Measurements from ENCODE around the gene NEK7.

DNA sequence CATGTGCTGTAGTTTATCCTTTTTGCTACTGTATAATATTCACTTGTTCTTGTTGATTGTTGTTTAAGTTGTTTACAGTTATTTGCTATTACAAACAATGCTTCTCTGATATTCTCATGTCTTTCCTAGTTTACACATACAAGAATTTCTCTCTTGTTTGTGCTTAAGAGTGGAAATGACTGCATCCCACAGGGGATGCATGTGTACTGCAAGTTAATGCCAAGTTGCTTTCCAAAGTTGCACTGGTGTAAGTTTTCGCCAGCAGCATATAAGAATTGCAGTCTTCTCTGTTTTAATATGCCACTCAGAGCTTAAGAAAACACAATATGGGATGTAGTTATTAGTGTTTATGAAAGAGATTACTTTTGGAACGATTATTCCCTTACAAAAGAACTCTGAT lies 97.7 kb downstream of the NEK7 start:
- TF ChIP-seq EP300 (IDR thresholded peaks at IDR 0.05) = no peak
- no peak for TF ChIP-seq POLR2A (IDR thresholded peaks at IDR 0.05)

Data from sigmoid colon (tissue), 4 donors.